Measurements from ENCODE around the gene CAMTA1.

GRCh38 chr1:7508934-7509519, 723.8 kb downstream of the CAMTA1 start:
- TF ChIP-seq CTCF (IDR thresholded peaks at IDR 0.05) (no peak), POLR2AphosphoS5 (IDR thresholded peaks at IDR 0.05; ENCODE audit: low read depth, low read length) (no peak)
